GM19023 (cell line): ENCODE results near the gene CNTNAP2.
"Not testable (repeated sequence)": the region's sequence is repeated elsewhere in the genome, so short reads cannot be mapped to it uniquely, and the experiment has no call there.

Experiments used
- ATAC-seq: cut with Tn5 transposase; IDR thresholded peaks from one replicate; pipeline ENCODE4 v1.9.1; 2021; ENCODE audit warnings: mild to moderate bottlenecking, moderate library complexity; ENCODE audit not compliant: unreplicated experiment

Gene CNTNAP2

GRCh38 chr7:148042935-148043631 lies 1926.5 kb downstream of the CNTNAP2 start:
- ATAC-seq, result no peak

- ATAC-seq, result no peak
Observed at GRCh38 chr7:148044173-148044572, 1927.6 kb downstream of the CNTNAP2 start.

- no peak for ATAC-seq
Observed at GRCh38 chr7:148045521-148045920, 1928.9 kb downstream of the CNTNAP2 start.

GRCh38 chr7:148049068-148049467 lies 1932.5 kb downstream of the CNTNAP2 start:
- no peak for ATAC-seq

- no peak for ATAC-seq
Observed at GRCh38 chr7:148050492-148051158, 1934.0 kb downstream of the CNTNAP2 start.

GRCh38 chr7:148056406-148056805 lies 1939.8 kb downstream of the CNTNAP2 start:
- ATAC-seq, result no peak

- no peak for ATAC-seq
Observed at GRCh38 chr7:148058092-148058491, 1941.5 kb downstream of the CNTNAP2 start.

- ATAC-seq, result no peak
Observed at GRCh38 chr7:148058753-148059152, 1942.2 kb downstream of the CNTNAP2 start.

GRCh38 chr7:148060724-148061123 lies 1944.1 kb downstream of the CNTNAP2 start:
- ATAC-seq, result peak; percentile 77

GRCh38 chr7:148078111-148078510 lies 1961.5 kb downstream of the CNTNAP2 start:
- not testable (repeated sequence) for ATAC-seq

GRCh38 chr7:148079206-148080080 lies 1962.8 kb downstream of the CNTNAP2 start:
- ATAC-seq, result no peak

- no peak for ATAC-seq
Observed at GRCh38 chr7:148083448-148083847, 1966.8 kb downstream of the CNTNAP2 start.

- no peak for ATAC-seq
Observed at GRCh38 chr7:148084138-148084537, 1967.5 kb downstream of the CNTNAP2 start.

GRCh38 chr7:148091882-148092281 lies 1975.3 kb downstream of the CNTNAP2 start:
- ATAC-seq, result no peak

GRCh38 chr7:148093375-148094166 lies 1977.0 kb downstream of the CNTNAP2 start:
- no peak for ATAC-seq

- no peak for ATAC-seq
Observed at GRCh38 chr7:148095066-148095465, 1978.5 kb downstream of the CNTNAP2 start.

GRCh38 chr7:148104136-148104716 lies 1987.6 kb downstream of the CNTNAP2 start:
- ATAC-seq, result no peak

GRCh38 chr7:148104924-148105323 lies 1988.3 kb downstream of the CNTNAP2 start:
- ATAC-seq, result no peak

GRCh38 chr7:148105853-148106252 lies 1989.3 kb downstream of the CNTNAP2 start:
- ATAC-seq, result no peak

- ATAC-seq, result no peak
Observed at GRCh38 chr7:148107443-148108127, 1991.0 kb downstream of the CNTNAP2 start.
